Inferior parietal cortex (tissue), 1 donor: ENCODE measurements around the gene ZDHHC11B.

Source experiments
- DNase-seq: peaks from one replicate; pipeline ENCODE4 v3.0.0-alpha.2; 2016; ENCODE audit errors: extremely low spot score

The ZDHHC11B gene

GRCh38 chr5:673831-674629 lies 110.5 kb downstream of the ZDHHC11B start:
- no peak for DNase-seq

- no peak for DNase-seq
These were observed 111.2 kb downstream of the ZDHHC11B start for GRCh38 chr5:673161-673830.

- DNase-seq: peak; percentile 66
These were observed 112.0 kb downstream of the ZDHHC11B start for GRCh38 chr5:672329-673160.

GRCh38 chr5:671459-672328 lies 112.8 kb downstream of the ZDHHC11B start:
- peak; percentile 80 for DNase-seq

GRCh38 chr5:670396-671270 lies 113.9 kb downstream of the ZDHHC11B start:
- DNase-seq: no peak

GRCh38 chr5:669842-670395 lies 114.6 kb downstream of the ZDHHC11B start:
- no peak for DNase-seq

GRCh38 chr5:669111-669841 lies 115.3 kb downstream of the ZDHHC11B start:
- DNase-seq: peak; percentile 87

- DNase-seq: no peak
These were observed 116.1 kb downstream of the ZDHHC11B start for GRCh38 chr5:668283-668995.

- DNase-seq: no peak
These were observed 117.6 kb downstream of the ZDHHC11B start for GRCh38 chr5:666816-667498.

- DNase-seq: no peak
These were observed 118.4 kb downstream of the ZDHHC11B start for GRCh38 chr5:665956-666711.

GRCh38 chr5:665541-665955 lies 119.0 kb downstream of the ZDHHC11B start:
- no peak for DNase-seq

GRCh38 chr5:664994-665360 lies 119.6 kb downstream of the ZDHHC11B start:
- DNase-seq: no peak

- DNase-seq: no peak
These were observed 120.1 kb downstream of the ZDHHC11B start for GRCh38 chr5:664343-664993.

GRCh38 chr5:663436-664342 lies 120.8 kb downstream of the ZDHHC11B start:
- no peak for DNase-seq

- no peak for DNase-seq
These were observed 121.6 kb downstream of the ZDHHC11B start for GRCh38 chr5:662751-663435.
